GM12872 (cell line): Measurements from ENCODE around the gene HPSE.

ENCODE experiments used
- CTCF ChIP-seq: IDR thresholded peaks from 3 replicates; pipeline ENCODE4 v1.5.1; 2011; ENCODE audit warnings: low read depth, mild to moderate bottlenecking, low read length, moderate library complexity; ENCODE audit not compliant: insufficient read depth

Gene HPSE

GRCh38 chr4:83331956-83332355 is 2.7 kb downstream of the HPSE start:
- TF ChIP-seq CTCF = no peak

- no peak for TF ChIP-seq CTCF
Observed at GRCh38 chr4:83329521-83330110, 5.0 kb downstream of the HPSE start.

GRCh38 chr4:83328521-83329187 is 6.0 kb downstream of the HPSE start:
- peak; percentile 41 for TF ChIP-seq CTCF

GRCh38 chr4:83326546-83326945 is 8.1 kb downstream of the HPSE start:
- TF ChIP-seq CTCF = no peak

- TF ChIP-seq CTCF = no peak
Observed at GRCh38 chr4:83323136-83323535, 11.5 kb downstream of the HPSE start.

GRCh38 chr4:83320548-83320947 is 14.1 kb downstream of the HPSE start:
- TF ChIP-seq CTCF = no peak

GRCh38 chr4:83318666-83319065 is 16.0 kb downstream of the HPSE start:
- no peak for TF ChIP-seq CTCF
